Fibroblast of skin of back (primary cell): Measurements from ENCODE around the gene CLSTN2.

Experiments
- DNase-seq: peaks from one replicate; pipeline ENCODE4 v3.0.0-alpha.2; 2013

Gene CLSTN2

DNA sequence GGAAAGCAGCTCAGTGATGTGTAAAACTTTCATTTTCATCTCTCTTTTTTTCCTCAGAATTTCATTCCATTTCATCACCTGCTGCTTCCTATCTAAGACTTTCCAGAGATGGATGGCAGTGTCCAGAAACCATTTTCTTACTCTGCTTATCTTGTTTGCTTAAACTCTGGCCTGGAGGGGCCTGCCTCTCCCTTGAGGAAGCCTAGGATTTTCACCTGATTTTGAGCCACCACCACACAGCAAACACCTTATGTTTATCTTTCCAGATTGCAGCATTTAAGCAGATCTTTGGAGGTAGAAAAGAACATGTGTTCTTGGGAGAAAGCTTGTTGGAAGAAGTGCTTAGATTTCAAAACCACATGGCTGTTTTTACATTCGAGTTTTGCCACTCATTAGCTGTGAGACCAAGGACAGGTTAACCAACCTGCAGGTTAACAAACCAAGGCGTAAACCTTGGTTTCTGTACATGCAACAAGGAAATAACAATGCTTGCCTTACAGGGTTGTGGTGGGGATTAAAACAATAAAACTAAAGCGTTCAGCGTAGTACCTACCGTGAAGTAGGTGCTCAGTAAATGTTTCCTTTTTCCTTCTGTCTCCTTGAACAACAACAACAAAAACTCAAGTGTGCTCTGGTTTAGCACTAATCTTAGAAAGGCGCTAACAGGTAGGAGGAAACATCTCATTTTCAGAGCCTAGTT, 120.3 kb downstream of the CLSTN2 start:
- no peak for DNase-seq

DNA sequence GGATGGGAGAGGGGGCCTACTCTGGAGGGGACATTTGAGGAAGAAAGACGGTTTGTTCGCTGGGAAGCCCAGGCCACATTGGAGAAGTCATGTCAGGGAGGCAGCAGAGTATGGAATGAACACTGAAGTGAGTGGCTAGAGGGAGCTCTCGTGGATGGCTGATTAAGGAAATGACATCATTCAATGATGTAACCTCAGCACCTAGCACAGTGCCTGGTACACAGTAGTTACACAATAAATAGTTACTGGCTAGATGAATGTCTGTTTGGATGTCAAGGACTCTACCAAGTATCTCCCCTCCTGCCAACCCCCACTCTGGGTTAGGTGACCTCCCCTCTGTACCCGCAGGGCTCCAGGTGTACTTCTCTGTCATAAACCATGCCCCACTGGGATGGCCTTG, 121.1 kb downstream of the CLSTN2 start:
- no peak for DNase-seq

DNA sequence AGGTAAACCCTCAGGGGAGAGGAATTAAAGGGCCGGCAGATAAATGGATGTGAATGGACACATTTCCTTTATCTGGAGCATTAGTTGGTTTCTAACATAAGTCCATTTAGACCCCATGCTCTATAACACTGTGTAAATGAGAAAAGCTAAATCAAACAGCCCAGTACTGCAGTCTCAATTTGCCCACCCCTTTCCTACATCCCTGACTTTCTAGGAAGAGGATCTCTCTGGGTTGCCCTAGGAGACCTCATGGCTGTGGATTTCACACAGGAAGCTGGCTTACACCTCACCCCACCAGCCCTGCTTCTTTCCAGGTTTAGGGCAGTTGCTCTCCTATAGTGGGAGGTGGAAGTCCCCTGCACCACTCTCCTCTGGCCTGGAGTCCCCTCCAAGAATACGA, 126.2 kb downstream of the CLSTN2 start:
- DNase-seq = no peak

DNA sequence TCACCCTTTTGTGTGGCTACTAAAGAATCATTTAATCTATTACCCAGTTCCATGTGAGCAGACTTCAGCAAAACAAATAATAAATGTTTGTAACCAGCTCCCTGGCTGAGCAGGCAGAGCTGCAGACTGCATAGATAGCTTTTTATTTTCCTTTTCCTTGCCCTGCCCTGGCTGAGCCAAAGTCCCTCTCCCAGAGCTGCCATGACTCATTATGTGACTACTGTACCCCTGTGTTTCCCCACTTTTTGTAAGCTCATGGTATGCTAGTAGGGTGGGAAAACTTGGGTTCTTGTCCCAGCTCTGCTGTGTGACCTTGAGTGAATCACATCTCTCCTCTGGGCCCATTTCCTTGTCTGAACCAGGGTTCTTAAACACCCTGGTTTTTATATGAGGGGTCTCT, 127.5 kb downstream of the CLSTN2 start:
- DNase-seq = no peak

DNA sequence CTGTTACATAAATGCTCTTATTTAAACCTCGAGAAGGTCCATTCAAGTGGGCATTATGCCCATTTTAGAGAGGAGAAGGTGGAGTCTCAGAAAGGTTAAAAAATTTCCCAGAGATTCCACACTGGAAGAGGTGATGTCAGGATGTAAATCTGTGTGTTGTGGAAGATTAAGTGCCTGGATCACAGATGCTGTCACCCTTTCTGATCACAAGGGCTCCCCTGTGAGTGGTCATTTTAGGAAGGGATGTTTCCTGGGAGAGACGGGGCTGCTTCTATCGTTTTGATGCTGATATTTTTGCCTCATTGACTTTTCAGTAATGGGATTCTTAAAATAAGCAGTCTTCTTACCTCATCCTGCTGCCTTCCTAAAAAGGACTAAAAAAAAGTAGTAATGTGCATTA, 132.5 kb downstream of the CLSTN2 start:
- DNase-seq = no peak

DNA sequence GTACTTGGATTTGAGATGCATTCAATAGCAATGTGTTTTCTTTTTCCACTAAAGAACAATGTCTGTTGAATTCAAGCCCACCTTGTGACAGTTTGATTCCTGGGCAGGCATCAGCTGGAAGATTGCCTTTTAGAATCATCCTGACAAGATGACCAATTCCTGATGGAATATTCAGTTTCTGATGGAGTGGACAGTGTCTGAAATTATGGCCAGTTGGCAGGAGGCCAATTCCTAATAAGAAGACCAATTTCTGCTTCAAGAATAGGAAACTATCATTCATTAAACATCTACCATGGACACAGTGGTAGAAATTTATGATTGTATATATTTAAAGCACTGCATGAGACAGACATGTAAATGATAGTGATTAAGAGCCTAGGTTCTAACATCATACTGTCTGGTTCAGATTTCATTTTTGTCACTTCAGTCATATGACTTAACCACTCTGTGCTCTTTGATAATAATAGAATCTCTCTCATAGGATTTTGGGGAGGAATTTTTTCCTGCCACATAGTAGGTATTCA, 133.6 kb downstream of the CLSTN2 start:
- no peak for DNase-seq

DNA sequence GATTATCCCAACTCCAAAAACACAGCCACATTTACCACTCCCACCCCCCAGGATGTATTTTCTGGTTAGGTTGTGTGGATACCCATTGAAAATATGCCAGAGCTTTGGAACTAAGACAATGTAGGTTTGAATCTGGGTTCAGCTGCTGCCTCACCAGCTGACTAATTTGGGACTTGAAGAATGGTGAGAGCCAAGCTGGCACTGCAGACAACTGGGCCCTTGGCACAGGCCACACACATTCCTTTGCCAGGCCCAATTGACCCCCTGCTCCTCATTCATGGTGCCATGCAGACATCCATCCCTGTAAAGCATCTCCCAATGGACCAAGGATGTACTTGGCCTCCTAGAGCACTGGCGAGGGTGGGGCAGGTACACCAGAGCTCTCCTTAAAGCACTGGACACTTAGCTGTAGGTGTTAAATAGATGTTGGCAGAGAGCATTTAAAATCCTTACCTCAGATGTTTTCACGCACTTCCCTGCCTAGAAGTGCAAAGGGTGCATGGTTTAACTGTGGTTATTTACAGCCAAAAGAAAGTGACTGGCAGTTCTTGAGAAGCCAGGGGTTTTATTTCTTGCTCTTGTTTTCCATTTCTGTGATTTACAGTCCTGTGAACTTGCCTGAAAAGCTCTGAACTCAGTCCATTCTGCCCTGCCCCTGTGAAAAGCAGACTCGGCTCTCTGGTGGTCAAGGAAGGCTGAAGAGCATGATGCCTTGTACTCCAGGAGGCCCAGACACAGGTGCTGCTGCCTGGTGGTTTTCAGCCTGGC, 138.5 kb downstream of the CLSTN2 start:
- DNase-seq = no peak

DNA sequence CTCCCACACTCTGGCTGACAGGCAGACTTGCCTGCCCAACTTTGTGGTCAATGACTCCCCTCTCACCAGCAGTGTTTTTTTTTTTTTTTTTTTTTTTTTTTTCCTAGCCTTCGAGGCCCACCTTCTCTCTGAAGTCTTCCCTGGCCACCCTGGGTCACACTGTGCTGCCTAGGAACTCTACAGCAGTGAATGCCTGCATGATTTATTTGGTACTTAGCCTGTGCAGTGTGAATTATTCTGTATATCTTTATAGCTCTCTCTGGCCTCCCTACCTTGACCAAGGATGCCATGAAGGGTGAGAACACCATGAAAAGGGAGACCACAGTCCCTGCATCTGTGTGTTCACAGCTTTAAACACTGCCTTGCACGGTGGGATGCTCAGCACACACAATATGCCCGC, 141.6 kb downstream of the CLSTN2 start:
- no peak for DNase-seq

DNA sequence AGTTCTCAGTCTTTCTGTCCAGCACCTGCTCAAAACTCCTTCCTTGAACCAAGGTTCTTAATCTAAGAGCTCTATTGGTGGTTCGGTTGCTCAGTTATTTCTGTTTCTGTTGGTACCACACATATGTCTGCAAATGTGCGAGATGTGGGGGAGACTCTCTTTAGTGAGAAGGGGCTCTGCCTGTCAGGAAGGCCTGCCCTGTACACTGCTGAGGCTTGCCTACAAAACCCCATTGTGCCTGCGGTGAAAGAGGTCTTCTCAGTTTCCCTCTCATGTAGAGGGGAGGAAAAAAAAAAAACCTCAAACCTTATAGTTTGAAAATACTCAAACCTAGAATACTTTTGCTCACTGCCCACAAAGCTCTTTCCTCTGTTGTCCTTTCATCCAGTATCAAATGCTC, 142.4 kb downstream of the CLSTN2 start:
- no peak for DNase-seq

DNA sequence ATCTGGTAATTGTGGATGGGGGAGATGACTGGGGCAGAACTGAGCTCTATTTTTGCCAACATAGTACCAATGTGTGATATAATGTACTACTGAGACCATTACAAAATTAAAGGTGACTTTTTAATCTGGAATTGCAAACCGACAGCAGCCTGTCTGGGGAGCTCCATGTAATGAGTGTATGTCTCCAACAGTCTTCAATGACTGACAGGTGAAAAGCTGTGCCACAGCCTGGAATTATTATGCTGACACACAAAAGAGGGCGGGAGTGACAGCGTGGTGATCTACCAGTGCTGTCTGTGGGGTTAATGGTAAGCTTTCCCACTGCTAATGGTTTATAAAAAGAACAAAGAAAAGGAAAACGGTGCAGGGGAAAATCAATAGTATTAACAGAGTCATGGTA, 143.4 kb downstream of the CLSTN2 start:
- no peak for DNase-seq

DNA sequence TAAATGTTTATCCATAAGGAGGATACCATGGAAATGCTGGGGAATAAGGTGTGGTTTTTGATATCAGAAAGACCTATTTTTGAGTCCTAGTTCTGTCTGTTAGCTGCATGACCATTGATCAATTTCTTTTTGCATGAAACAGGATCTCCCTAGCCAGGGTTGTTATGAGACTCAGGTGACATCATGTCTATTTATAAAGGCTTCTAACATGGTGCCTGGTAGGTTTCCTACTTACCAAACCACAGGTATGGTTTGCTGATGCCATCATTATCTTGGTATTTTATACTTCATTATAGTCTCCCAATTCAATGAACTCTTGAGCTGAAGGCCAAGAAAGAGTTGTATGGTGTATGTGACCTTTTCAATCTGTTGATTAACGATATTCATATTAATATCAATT, 144.0 kb downstream of the CLSTN2 start:
- no peak for DNase-seq

DNA sequence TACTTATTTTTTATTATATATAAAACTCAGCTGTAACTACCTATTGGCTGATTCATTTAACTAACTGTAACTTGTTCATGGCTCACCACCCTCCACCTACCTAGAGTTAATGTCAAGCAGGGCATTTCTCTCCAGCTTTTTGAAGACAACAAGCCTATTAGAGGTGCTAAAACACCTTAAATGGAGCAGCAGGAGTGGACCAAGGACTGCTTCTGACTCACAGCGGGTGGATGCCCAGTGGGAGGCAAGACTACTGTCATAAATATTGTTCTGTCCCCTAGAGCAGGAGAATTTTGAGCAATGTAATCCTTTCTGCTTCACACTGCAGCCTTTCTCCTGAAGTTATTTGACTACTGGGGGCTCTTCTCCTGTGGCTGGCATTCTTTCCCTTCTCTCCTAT, 146.9 kb downstream of the CLSTN2 start:
- no peak for DNase-seq

DNA sequence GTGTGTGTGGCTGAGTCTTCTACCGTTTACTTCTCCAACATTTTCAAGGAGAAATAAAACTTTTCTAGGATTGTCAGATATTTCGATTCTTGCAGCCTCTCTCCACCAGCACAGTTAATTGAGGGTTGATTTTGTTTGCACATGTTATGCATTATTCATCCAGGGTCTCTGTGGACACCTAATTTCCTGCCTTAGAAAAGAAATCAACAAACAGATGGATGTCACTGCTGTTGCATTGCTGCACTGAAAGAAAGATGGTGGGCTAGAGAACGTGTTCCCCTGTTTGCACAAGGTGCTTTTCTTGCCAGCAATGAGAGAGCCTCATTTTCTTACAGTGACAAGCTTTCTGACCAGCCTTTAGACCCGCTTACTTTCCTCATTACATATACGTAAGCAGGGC, 150.0 kb downstream of the CLSTN2 start:
- no peak for DNase-seq

DNA sequence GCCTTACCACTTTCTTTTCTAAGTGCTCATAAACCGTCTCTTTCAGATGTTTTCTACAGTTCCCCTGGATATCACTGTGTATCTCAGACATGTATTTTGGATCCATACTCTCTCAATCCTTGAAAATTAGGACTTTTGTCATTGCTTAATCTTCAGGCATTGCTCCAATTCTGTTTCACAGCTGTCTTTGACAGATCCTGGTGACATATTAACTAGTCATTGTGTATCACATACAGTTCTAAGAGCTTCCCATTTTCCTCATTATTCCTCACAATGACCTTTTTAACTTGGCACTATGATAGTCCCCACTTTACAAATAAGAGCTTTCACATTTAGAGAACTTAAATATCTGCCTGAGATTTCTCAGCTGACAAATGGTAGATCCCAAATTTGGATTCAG, 151.7 kb downstream of the CLSTN2 start:
- no peak for DNase-seq

DNA sequence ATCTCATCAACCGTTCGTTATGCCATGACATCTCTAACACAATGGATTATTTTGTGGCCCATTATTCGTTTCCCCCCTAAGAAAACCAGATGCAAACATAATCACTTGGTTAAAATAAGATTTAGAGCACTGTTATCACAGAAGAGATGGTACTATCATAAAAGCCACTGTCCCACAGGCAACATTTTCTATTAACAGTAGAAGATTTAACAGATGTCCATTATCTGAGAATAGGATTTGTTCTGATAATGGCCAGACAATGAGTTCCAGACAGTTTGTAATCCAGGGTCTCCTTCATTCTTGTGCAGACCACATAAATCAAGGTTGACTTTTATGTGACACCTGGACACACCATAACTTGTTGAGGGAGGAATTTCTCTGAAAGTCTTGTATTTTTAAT, 153.1 kb downstream of the CLSTN2 start:
- DNase-seq = no peak

DNA sequence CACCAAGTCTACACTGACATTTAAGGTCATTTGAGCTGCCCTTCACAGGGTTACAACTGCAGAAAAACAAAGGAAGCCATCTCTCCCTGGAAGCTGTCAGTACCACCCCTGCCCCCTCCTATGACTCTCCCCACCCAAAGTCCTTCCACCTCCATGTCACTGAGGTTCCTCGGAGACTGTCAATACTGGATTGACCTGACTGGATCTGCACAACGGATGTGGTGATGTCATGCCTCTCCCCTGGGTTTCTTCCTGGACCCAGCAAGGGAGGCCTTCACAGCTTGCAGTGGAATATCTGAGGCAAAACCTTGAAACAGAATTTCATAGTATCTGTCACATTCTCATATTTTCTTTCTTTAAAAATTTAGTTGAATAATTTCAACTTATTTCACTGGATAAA, 153.5 kb downstream of the CLSTN2 start:
- DNase-seq = no peak

DNA sequence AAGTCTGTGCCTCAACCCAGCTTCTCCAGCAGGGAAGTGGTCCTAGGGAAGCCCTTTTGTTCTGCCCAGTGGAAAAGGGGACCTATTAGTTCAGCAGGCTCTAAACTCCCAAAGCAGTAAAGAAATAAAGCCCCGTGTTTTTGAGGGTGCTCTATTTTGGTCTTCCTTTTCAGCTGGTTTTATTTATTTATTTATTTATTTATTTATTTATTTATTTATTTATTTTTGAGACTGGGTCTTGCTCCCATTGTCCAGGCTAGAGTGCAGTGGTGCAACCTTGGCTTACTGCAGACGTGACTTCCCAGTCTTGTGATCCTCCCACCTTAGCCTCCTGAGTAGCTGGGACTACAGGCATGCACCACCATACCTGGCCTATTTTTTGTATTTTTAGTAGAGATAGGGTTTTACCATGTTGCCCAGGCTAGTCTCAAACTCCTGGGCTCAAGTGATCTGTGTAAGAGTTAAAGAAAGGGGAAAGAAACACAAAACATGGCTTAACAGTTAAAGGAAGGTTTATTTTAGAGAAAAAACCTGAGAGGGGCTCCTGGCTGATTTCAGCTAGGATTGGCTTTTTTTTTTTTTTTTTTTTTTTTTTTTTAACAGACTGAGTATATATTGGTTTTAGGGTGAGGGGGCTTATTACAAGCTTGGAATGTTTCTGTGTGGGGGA, 154.6 kb downstream of the CLSTN2 start:
- DNase-seq = no peak

DNA sequence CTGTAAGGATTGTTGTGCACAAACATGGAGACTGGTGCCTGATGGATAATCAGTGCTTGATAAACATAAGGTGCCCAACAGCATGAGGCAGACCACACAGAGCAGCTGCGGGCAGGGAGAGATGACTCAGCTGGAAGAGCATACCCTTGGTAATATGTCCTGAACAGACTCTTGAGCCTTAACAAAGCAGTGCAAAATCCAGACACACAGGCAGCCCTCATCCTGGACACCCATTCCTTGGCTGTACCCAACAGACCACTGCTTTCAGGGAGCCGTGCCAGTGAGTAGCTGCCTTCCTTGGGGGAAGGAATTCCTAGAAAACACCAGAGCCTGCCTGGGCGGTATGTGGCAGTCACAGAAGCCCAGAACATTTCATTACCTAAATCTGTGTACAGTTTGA, 156.2 kb downstream of the CLSTN2 start:
- no peak for DNase-seq

DNA sequence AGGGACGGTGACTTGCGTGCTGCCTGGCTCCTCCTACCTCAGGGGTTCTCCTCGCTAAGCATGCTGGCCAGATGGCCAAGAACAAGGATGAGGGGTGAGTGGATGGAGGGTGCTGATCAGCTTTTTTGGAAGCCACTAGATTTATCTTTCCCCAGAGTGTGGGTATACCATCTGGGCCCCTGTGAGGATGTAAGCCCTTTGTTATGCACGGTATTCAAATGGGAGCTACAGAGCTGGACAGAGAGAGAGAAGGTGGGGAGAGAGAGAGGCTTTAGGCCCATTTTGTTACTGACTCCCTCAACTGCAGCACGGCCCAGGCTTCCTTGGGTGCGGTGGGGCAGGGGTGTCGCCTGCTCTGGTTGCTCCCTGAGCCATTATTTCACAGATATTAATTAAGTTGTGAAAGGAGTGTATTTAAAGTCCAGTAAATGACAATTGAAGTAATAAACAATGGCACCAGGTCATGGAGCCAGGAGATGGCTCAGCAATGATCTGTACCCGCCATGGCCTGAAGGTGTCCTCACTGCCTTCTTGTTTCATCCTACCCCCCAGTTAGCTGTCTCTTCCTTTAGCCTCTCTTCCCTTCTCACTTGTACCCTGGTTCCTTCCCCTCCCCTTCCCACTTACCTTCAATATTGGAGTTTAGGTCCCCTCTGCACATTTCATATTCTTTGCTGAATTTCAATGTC, 158.0 kb downstream of the CLSTN2 start:
- no peak for DNase-seq

DNA sequence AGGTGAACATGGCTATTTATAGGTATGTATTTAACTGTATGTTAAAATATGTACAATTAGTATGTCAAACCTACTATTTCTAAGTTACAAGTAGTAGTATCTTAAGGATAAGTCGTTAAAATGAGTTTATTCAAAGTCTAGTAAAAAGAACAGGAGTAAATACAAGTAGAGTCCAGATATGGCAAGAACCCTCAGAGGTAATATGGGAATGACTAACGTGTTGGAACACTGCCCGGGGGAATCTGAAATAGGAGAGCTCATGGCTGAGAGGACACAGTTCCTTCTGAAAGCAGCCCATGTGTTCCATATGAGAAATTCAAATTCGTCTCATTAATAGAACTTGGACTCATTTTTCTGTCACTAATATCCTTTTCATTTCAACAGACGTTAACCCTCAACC, 158.8 kb downstream of the CLSTN2 start:
- DNase-seq = peak; percentile 57

DNA sequence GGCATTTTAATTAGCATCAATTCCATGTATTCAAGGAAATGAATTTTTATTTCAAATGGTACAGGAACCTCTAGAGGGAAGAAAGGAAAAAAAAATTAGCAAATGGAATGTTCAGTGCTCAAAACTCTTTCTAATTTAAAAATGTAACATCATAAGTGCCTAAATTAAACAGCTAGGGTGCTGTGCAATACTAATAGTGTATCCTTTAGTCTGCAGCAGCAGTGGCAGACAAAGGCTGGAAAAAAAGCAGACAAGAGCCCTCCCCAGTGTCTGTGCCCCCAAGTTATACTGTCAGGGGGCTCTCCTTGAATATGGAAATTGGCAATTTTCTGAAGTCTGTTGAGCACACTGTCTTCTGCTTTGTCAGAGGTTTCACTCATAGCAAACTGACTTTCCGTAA, 159.5 kb downstream of the CLSTN2 start:
- no peak for DNase-seq

DNA sequence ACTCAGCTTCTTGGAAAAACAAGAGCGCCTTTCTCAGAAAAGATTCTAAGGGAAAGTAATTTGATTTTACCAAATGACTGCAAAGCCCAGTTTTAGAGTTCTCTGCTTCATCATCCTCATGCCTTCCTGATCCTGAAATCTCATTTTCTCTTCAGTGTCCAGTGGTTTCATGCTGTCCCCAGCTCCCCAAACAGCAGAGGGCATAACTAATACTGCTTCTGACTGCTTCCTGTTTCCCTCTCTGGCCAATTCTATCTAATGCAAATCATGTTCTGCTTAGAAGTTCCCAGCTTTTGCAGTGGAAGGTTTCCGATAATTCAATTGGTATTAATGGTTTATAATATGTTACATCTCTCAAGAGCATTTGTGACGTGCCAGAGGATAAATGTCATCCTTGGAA, 161.1 kb downstream of the CLSTN2 start:
- no peak for DNase-seq
